HG02970 (cell line): ENCODE measurements around the gene P2RX3.
A peak's percentile ranks its signal among the peaks of the same experiment; 100 is the strongest.
"Not testable (repeated sequence)": the region's sequence is repeated elsewhere in the genome, so short reads cannot be mapped to it uniquely, and the experiment has no call there.

ENCODE experiments used
- ATAC-seq: cut with Tn5 transposase; IDR thresholded peaks from one replicate; pipeline ENCODE4 v1.9.1; 2021; ENCODE audit warnings: mild to moderate bottlenecking, moderate library complexity, moderate number of reproducible peaks; ENCODE audit not compliant: unreplicated experiment, low FRiP score

P2RX3 gene

GRCh38 chr11:57323855-57324153, 14.3 kb upstream of the P2RX3 start:
- no peak for ATAC-seq

GRCh38 chr11:57324154-57324885, 13.8 kb upstream of the P2RX3 start:
- ATAC-seq, result no peak

GRCh38 chr11:57324886-57325734, 13.0 kb upstream of the P2RX3 start, which contains the start of gene TNKS1BP1:
TSS of gene TNKS1BP1 (minus strand) at chr11:57324952. CDS start at chr11:57321885, 3,067 bp downstream.
- peak; percentile 92 for ATAC-seq

GRCh38 chr11:57325735-57326048, 12.5 kb upstream of the P2RX3 start:
- no peak for ATAC-seq

- no peak for ATAC-seq
Measured at GRCh38 chr11:57327721-57328120, 10.4 kb upstream of the P2RX3 start.

GRCh38 chr11:57330029-57330428, 8.1 kb upstream of the P2RX3 start:
- ATAC-seq, result no peak

GRCh38 chr11:57331720-57332119, 6.4 kb upstream of the P2RX3 start:
- ATAC-seq, result no peak

- no peak for ATAC-seq
Measured at GRCh38 chr11:57332694-57333440, 5.3 kb upstream of the P2RX3 start.

- no peak for ATAC-seq
Measured at GRCh38 chr11:57335023-57335342, 3.2 kb upstream of the P2RX3 start.

GRCh38 chr11:57335343-57336110, 2.6 kb upstream of the P2RX3 start, which contains the start of gene SSRP1:
TSS of gene SSRP1 (minus strand) at chr11:57335892. CDS start at chr11:57335121, 771 bp downstream.
- ATAC-seq, result peak; percentile 95

- no peak for ATAC-seq
Measured at GRCh38 chr11:57336111-57336666, 2.0 kb upstream of the P2RX3 start.

GRCh38 chr11:57336856-57337255, 1.3 kb upstream of the P2RX3 start:
- ATAC-seq, result not testable (repeated sequence)

GRCh38 chr11:57339328-57339727, 1.2 kb downstream of the P2RX3 start:
- ATAC-seq, result no peak

GRCh38 chr11:57340039-57340615, 2.0 kb downstream of the P2RX3 start:
- no peak for ATAC-seq

GRCh38 chr11:57341250-57341808, 3.2 kb downstream of the P2RX3 start:
- ATAC-seq, result no peak

- ATAC-seq, result no peak
Measured at GRCh38 chr11:57342702-57343101, 4.5 kb downstream of the P2RX3 start.

GRCh38 chr11:57343825-57344224, 5.7 kb downstream of the P2RX3 start:
- ATAC-seq, result no peak

GRCh38 chr11:57344826-57345225, 6.7 kb downstream of the P2RX3 start:
- ATAC-seq, result no peak

GRCh38 chr11:57345555-57346211, 7.5 kb downstream of the P2RX3 start:
- ATAC-seq, result no peak
